RWPE2 (cell line): ENCODE data around the gene N4BP2.

Source experiments
- ATAC-seq: fragments of 200-7000 bp; cut with Tn5 transposase; 3 replicates; pipeline ENCODE4 v1.9.1; 2021; ENCODE audit warnings: low read depth
- DNase-seq: peaks from one replicate; pipeline ENCODE4 v3.0.0-alpha.2; 2020; ENCODE audit warnings: low spot score
- H3K27ac ChIP-seq: fragments of 450-650 bp; 2 replicates; pipeline ENCODE4 v1.5.1; 2017; ENCODE audit warnings: mild to moderate bottlenecking; ENCODE audit not compliant: poor library complexity, severe bottlenecking
- H3K27me3 ChIP-seq: fragments of 250-450 bp; sonication (Bioruptor Pico); 2 replicates; pipeline ENCODE4 v1.5.1; 2021; ENCODE audit warnings: mild to moderate bottlenecking, moderate library complexity; ENCODE audit not compliant: insufficient read depth, poor library complexity, severe bottlenecking
- H3K36me3 ChIP-seq: fragments of 250-450 bp; sonication (Bioruptor Pico); 2 replicates; pipeline ENCODE4 v1.5.1; 2020; ENCODE audit warnings: low read depth, mild to moderate bottlenecking, moderate library complexity
- H3K4me1 ChIP-seq: fragments of 250-450 bp; sonication (Bioruptor Pico); 2 replicates; pipeline ENCODE4 v1.5.1; 2021; ENCODE audit warnings: mild to moderate bottlenecking, moderate library complexity; ENCODE audit not compliant: insufficient read depth, poor library complexity, severe bottlenecking
- H3K4me3 ChIP-seq: fragments of 250-450 bp; sonication (Bioruptor Pico); 2 replicates; pipeline ENCODE4 v1.5.1; 2021; ENCODE audit warnings: mild to moderate bottlenecking, moderate library complexity; ENCODE audit not compliant: severe bottlenecking
- H3K9me3 ChIP-seq: fragments of 250-450 bp; sonication (Bioruptor Pico); 2 replicates; pipeline ENCODE4 v1.5.1; 2021; ENCODE audit warnings: mild to moderate bottlenecking, moderate library complexity; ENCODE audit not compliant: severe bottlenecking
- CTCF ChIP-seq: fragments of 450-650 bp; IDR thresholded peaks from one replicate; pipeline ENCODE4 v1.5.1; 2017; ENCODE audit warnings: mild to moderate bottlenecking, moderate library complexity; ENCODE audit not compliant: poor library complexity, severe bottlenecking

The N4BP2 gene

GRCh38 chr4:40058854-40059253, 2.2 kb downstream of the N4BP2 start:
- peaks cover 6% of the 10 kb centered on the region for H3K4me1 ChIP-seq
- no peak for TF ChIP-seq CTCF
- H3K27ac ChIP-seq, result peak overlapping the region; percentile 95
- no peaks in the 10 kb centered on the region for H3K36me3 ChIP-seq
- ATAC-seq (no peak), DNase-seq (no peak)
- no peak overlapping the region for H3K4me3 ChIP-seq
- H3K27me3 ChIP-seq, result no peaks in the 10 kb centered on the region
- no peaks in the 10 kb centered on the region for H3K9me3 ChIP-seq

- Histone ChIP-seq H3K27me3 (no peaks in the 10 kb centered on the region), H3K9me3 (no peaks in the 10 kb centered on the region), H3K36me3 (no peaks in the 10 kb centered on the region), H3K4me1 (peaks cover 6% of the 10 kb centered on the region), H3K27ac (no peak overlapping the region), H3K4me3 (no peak overlapping the region)
- DNase-seq (no peak), ATAC-seq (no peak)
- no peak for TF ChIP-seq CTCF
These were observed 2.7 kb downstream of the N4BP2 start for GRCh38 chr4:40059362-40059761.

- TF ChIP-seq CTCF, result no peak
- no peak overlapping the region for H3K4me3 ChIP-seq
- DNase-seq (no peak), ATAC-seq (no peak)
- no peaks in the 10 kb centered on the region for H3K9me3 ChIP-seq
- no peaks in the 10 kb centered on the region for H3K4me1 ChIP-seq
- H3K27ac ChIP-seq, result no peak overlapping the region
- no peaks in the 10 kb centered on the region for H3K27me3 ChIP-seq
- H3K36me3 ChIP-seq, result no peaks in the 10 kb centered on the region
These were observed 8.4 kb downstream of the N4BP2 start for GRCh38 chr4:40065010-40065409.

GRCh38 chr4:40066651-40067050, 10.0 kb downstream of the N4BP2 start:
- no peaks in the 10 kb centered on the region for H3K27me3 ChIP-seq
- no peaks in the 10 kb centered on the region for H3K36me3 ChIP-seq
- no peak for DNase-seq
- H3K27ac ChIP-seq, result no peak overlapping the region
- no peak for ATAC-seq
- H3K4me3 ChIP-seq, result no peak overlapping the region
- H3K4me1 ChIP-seq, result no peaks in the 10 kb centered on the region
- no peak for TF ChIP-seq CTCF
- H3K9me3 ChIP-seq, result no peaks in the 10 kb centered on the region

- H3K27ac ChIP-seq, result no peak overlapping the region
- ATAC-seq (no peak), DNase-seq (no peak)
- no peaks in the 10 kb centered on the region for H3K27me3 ChIP-seq
- H3K9me3 ChIP-seq, result no peaks in the 10 kb centered on the region
- no peak for TF ChIP-seq CTCF
- H3K36me3 ChIP-seq, result peaks cover 14% of the 10 kb centered on the region; the same call in 1 of the 2 replicates
- no peak overlapping the region for H3K4me3 ChIP-seq
- no peaks in the 10 kb centered on the region for H3K4me1 ChIP-seq
These were observed 13.7 kb downstream of the N4BP2 start for GRCh38 chr4:40070387-40070786.
